PC-9 (cell line): Measurements from ENCODE around the gene PPP6C. TPM values are rescaled to one million over a fixed set of nuclear protein-coding genes. Genes with fewer than 3 reads are reported as not detected.

Experiments
- BruUV-seq: library from RNA; stranded (reverse); fragments of 400-500 nt; replicated peaks from 2 replicates; lab custom pipeline; 2021; lab: Mats Ljungman, UMichigan
- CTCF ChIA-PET: fragments of 300-600 bp; sonication (Branson Sonifier 250); formaldehyde crosslinking; loops from one replicate; lab custom pipeline; 2022; ENCODE audit warnings: antibody characterized with exemption; lab: Charles Lee
- POLR2A ChIA-PET: fragments of 300-600 bp; sonication (Branson Sonifier 250); formaldehyde crosslinking; loops from one replicate; lab custom pipeline; 2022; ENCODE audit warnings: antibody characterized with exemption; ENCODE audit not compliant: unreplicated experiment; lab: Charles Lee
- DNase-seq, 2 experiments: peaks; one replicate each; pipeline versions ENCODE4 v3.0.0 to v3.0.0-alpha.2; 2015 to 2022; ENCODE audit warnings: mixed read lengths in 1 of 2
- H2AFZ ChIP-seq: fragments of 200-600 bp; sonication (generic); 2 replicates; pipeline ENCODE4 v1.8.1; 2017; ENCODE audit warnings: antibody characterized with exemption
- H3F3A ChIP-seq: fragments of 200-600 bp; sonication (generic); 2 replicates; pipeline ENCODE4 v1.8.1; 2017; ENCODE audit warnings: antibody characterized with exemption, mild to moderate bottlenecking, low read depth; ENCODE audit not compliant: insufficient read depth
- H3K27ac ChIP-seq: fragments of 200-600 bp; sonication (generic); 2 replicates; pipeline ENCODE4 v1.6.1; 2016; ENCODE audit warnings: mixed run types
- H3K27me3 ChIP-seq: fragments of 200-600 bp; sonication (generic); 2 replicates; pipeline ENCODE4 v1.6.1; 2016; ENCODE audit warnings: low read depth, mixed run types; ENCODE audit not compliant: insufficient read depth
- H3K36me3 ChIP-seq: fragments of 200-600 bp; sonication (generic); 2 replicates; pipeline ENCODE4 v1.6.1; 2016; ENCODE audit warnings: low read depth, mixed run types
- H3K4me1 ChIP-seq: fragments of 200-600 bp; sonication (generic); replicated peaks from 2 replicates; pipeline ENCODE4 v1.6.1; 2016; ENCODE audit warnings: mixed run types; ENCODE audit not compliant: insufficient read depth
- H3K4me2 ChIP-seq: fragments of 200-600 bp; sonication (generic); 2 replicates; pipeline ENCODE4 v1.6.1; 2017; ENCODE audit warnings: mixed run types
- H3K4me3 ChIP-seq: fragments of 200-600 bp; sonication (generic); 2 replicates; pipeline ENCODE4 v1.6.1; 2016; ENCODE audit warnings: mixed run types
- H3K79me2 ChIP-seq: fragments of 200-600 bp; sonication (generic); 2 replicates; pipeline ENCODE4 v1.6.1; 2017; ENCODE audit warnings: low read depth, mixed run types
- H3K9me2 ChIP-seq: fragments of 200-600 bp; sonication (generic); 2 replicates; pipeline ENCODE4 v1.8.1; 2017; ENCODE audit warnings: mild to moderate bottlenecking; ENCODE audit not compliant: insufficient read depth
- H3K9me3 ChIP-seq: fragments of 200-600 bp; sonication (generic); 2 replicates; pipeline ENCODE4 v1.8.1; 2016; ENCODE audit warnings: low read depth; ENCODE audit not compliant: insufficient read depth
- H4K20me1 ChIP-seq: fragments of 200-600 bp; sonication (generic); 2 replicates; pipeline ENCODE4 v1.8.1; 2017; ENCODE audit not compliant: insufficient read depth
- EZH2 ChIP-seq: fragments of 200-600 bp; sonication (generic); IDR thresholded peaks from 2 replicates; pipeline ENCODE4 v1.8.0; 2017; ENCODE audit warnings: antibody characterized with exemption, low read depth
- intact Hi-C: fragments of 100-400 bp; cut with micrococcal nuclease; formaldehyde crosslinking; loops from one replicate; pipeline ENCODE4 v1.10.0; 2022; ENCODE audit not compliant: unreplicated experiment
- total RNA-seq: library from RNA; stranded (reverse); gene quantifications from 2 replicates; pipeline ENCODE4 v1.2.3, GENCODE V29; 2021
- TF ChIP-seq, protein P1 (sequence below): fragments of 200-600 bp; sonication (generic); conservative IDR thresholded peaks from 2 replicates; pipeline ENCODE4 v1.6.1; 2017; ENCODE audit warnings: mixed run types, antibody characterized with exemption, mild to moderate bottlenecking, moderate library complexity

The PPP6C gene
- total RNA-seq, 1 experiment from 2014 or later = 49.6 TPM

DNA sequence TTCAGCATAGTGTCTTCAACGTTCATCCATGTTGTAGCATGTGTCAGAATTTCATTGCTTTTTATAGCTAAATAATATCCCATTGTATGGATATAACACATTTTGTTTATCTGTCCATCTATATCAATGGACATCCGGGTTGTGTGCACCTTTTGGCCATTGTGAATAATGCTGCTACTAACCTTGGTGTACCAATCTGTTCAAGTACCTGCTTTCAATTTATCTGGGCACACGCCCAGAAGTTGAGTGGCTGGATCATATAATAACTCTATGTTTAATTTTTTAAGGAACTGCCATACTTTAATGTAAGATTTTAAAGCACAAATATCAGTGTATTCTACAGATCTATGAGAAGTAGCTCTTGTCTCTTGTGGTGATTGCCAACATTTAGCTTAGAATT, 89.8 kb downstream of the PPP6C start:
- intact Hi-C loops = loop anchor here (10.0 kb wide), 1 partner anchor 65 kb away; no protein-coding TSS in a partner anchor
- H4K20me1 ChIP-seq = no peaks in the 10 kb centered on the region
- H3K4me2 ChIP-seq = no peak overlapping the region
- H3F3A ChIP-seq = no peaks in the 10 kb centered on the region; the same call in 1 of the 2 replicates
- CTCF ChIA-PET = no interaction called here
- no peaks in the 10 kb centered on the region for H3K4me1 ChIP-seq
- no peaks in the 10 kb centered on the region for H3K27me3 ChIP-seq
- H3K36me3 ChIP-seq = no peaks in the 10 kb centered on the region
- DNase-seq = no peak
- no peaks in the 10 kb centered on the region for H3K9me2 ChIP-seq
- POLR2A ChIA-PET = no interaction called here
- no peak overlapping the region for H3K4me3 ChIP-seq
- no peak overlapping the region for H3K27ac ChIP-seq
- H2AFZ ChIP-seq = no peak overlapping the region
- BruUV-seq = no TSS peak
- TF ChIP-seq, protein P1, sequence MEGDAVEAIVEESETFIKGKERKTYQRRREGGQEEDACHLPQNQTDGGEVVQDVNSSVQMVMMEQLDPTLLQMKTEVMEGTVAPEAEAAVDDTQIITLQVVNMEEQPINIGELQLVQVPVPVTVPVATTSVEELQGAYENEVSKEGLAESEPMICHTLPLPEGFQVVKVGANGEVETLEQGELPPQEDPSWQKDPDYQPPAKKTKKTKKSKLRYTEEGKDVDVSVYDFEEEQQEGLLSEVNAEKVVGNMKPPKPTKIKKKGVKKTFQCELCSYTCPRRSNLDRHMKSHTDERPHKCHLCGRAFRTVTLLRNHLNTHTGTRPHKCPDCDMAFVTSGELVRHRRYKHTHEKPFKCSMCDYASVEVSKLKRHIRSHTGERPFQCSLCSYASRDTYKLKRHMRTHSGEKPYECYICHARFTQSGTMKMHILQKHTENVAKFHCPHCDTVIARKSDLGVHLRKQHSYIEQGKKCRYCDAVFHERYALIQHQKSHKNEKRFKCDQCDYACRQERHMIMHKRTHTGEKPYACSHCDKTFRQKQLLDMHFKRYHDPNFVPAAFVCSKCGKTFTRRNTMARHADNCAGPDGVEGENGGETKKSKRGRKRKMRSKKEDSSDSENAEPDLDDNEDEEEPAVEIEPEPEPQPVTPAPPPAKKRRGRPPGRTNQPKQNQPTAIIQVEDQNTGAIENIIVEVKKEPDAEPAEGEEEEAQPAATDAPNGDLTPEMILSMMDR = no peak
- TF ChIP-seq EZH2 = no peak
- H3K9me3 ChIP-seq = no peaks in the 10 kb centered on the region
- H3K79me2 ChIP-seq = no peaks in the 10 kb centered on the region

Other genes starting within 250 kb of the PPP6C start
- 23.0 and 26.2 TPM in 2 replicates for gene GOLGA1, start 248.7 kb downstream of the PPP6C start, total RNA-seq
- 16.0 and 20.2 TPM in 2 replicates for gene SCAI, start 46.3 kb downstream of the PPP6C start, total RNA-seq
- gene RABEPK, start 10.7 kb upstream of the PPP6C start, total RNA-seq = 28.9 and 29.7 TPM in 2 replicates
- gene HSPA5, start 51.5 kb upstream of the PPP6C start, total RNA-seq = 185 and 235 TPM in 2 replicates
- 58.2 and 70.3 TPM in 2 replicates for gene GAPVD1, start 72.0 kb upstream of the PPP6C start, total RNA-seq